ENCODE measurements around the gene EXOSC10. TPM values are rescaled to one million over a fixed set of nuclear protein-coding genes. Genes with fewer than 3 reads are reported as not detected.
"Not testable (repeated sequence)": the region's sequence is repeated elsewhere in the genome, so short reads cannot be mapped to it uniquely, and the experiment has no call there.

EXOSC10 gene
- total and polyA plus RNA-seq, 4 experiments from 2014 or later = 30.1 to 84.4 (median 65.6) TPM

DNA sequence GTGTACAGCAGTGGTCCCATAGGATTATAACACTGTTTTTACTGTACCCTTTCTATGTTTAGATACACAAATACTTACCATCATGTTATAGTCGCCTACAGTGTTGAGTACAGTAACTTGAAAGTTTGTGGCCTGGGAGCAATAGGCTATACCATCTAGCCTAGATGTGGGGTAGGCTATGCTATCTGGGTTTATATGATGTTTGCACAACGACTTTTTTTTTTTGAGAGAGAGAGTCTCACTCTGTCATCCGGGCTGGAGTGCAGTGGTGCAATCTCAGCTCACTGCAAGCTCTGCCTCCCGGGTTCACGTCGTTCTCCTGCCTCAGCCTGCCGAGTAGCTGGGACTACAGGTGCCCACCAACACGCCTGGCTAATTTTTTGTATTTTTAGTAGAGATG, 80.3 kb downstream of the EXOSC10 start:
- H3K9me3 Mint-ChIP-seq = not testable (repeated sequence)

More for the DNA sequence above, 80.3 kb downstream of the EXOSC10 start:
- Mint-ChIP-seq H3K36me3 (peaks cover 57 to 80% of the 10 kb centered on the region in 2 donors), H3K27ac (peak overlapping the region in 1 of 7 donors; percentile 43), H3K4me1 (peaks cover 27 to 45% (median 37%) of the 10 kb centered on the region in 4 donors)
- intact Hi-C loops (cut with micrococcal nuclease); H3K27ac ChIP-seq (ENCODE audit: low read depth, low read length); H3K4me3 ChIP-seq (ENCODE audit: low read length in 2 of 2); DNase-seq; H3K27me3 Mint-ChIP-seq; CTCF ChIA-PET (ENCODE audit: partially characterized antibody); POLR2A ChIA-PET (ENCODE audit: partially characterized antibody); H3K27me3 ChIP-seq (ENCODE audit: insufficient read depth, low read length); H3K9me3 ChIP-seq (ENCODE audit: control insufficient read depth in 1 of 2, low read length in 2 of 2); H3K4me3 Mint-ChIP-seq: not testable (repeated sequence)
- H3K36me3 ChIP-seq (ENCODE audit: insufficient read depth, low read length) = peaks cover 75% of the 10 kb centered on the region
- peaks cover 28% of the 10 kb centered on the region for H3K4me1 ChIP-seq (ENCODE audit: insufficient read depth, low read length)

Other genes starting within 250 kb of the EXOSC10 start
- gene TARDBP, start 87.2 kb downstream of the EXOSC10 start, total RNA-seq = 100 to 1,000 TPM; 194 to 195 TPM
- 10 to 100 TPM; 54.0 to 99.4 TPM for gene TARDBP, start 87.2 kb downstream of the EXOSC10 start, polyA plus RNA-seq
- gene MASP2, start 52.6 kb downstream of the EXOSC10 start, total RNA-seq = not detected
- gene MASP2, start 52.6 kb downstream of the EXOSC10 start, polyA plus RNA-seq = under 1 TPM in 1 of 2 donors, not detected in 1; 0.07 TPM
- 10 to 100 TPM; 53.1 to 55.1 TPM for gene SRM, start 39.9 kb downstream of the EXOSC10 start, total RNA-seq
- gene SRM, start 39.9 kb downstream of the EXOSC10 start, polyA plus RNA-seq = 100 to 1,000 TPM in 1 of 2 donors, 10 to 100 TPM in 1; 63.1 to 162 TPM
- gene ANGPTL7, start 89.5 kb upstream of the EXOSC10 start, total RNA-seq = not detected
- gene ANGPTL7, start 89.5 kb upstream of the EXOSC10 start, polyA plus RNA-seq = not detected
- gene MTOR, start 162.7 kb upstream of the EXOSC10 start, total RNA-seq = 10 to 100 TPM; 41.4 to 46.8 TPM
- 1 to 10 TPM; 3.4 to 9.0 TPM for gene MTOR, start 162.7 kb upstream of the EXOSC10 start, polyA plus RNA-seq
- 10 to 100 TPM; 30.3 to 33.0 TPM for gene UBIAD1, start 173.3 kb upstream of the EXOSC10 start, total RNA-seq
- gene UBIAD1, start 173.3 kb upstream of the EXOSC10 start, polyA plus RNA-seq = 10 to 100 TPM; 42.3 to 51.9 TPM

Measured in CD4-positive, alpha-beta memory T cell (primary cell).